Thoracic aorta (tissue), 2 donors: ENCODE results near the gene LNPEP. TPM values are rescaled to one million over a fixed set of nuclear protein-coding genes. Genes with fewer than 3 reads are reported as not detected.

ENCODE experiments used
- ATAC-seq: fragments of 150-250 bp; one replicate; pipeline ENCODE4 v1.8.0; 2017; ENCODE audit warnings: low read depth; ENCODE audit not compliant: insufficient number of reproducible peaks, low FRiP score
- DNase-seq: peaks from one replicate; pipeline ENCODE4 v3.0.0-alpha.2; 2020; ENCODE audit warnings: low spot score
- H3K27ac ChIP-seq, 2 donors: fragments of 200-600 bp; sonication (generic); 1 replicate in 1 of 2; 2 replicates in 1 of 2; pipeline ENCODE4 v1.5.1; 2016; ENCODE audit warnings: mild to moderate bottlenecking in 2 of 2, moderate library complexity in 2 of 2
- H3K27me3 ChIP-seq: fragments of 200-600 bp; sonication (generic); replicated peaks from 2 replicates; pipeline ENCODE4 v1.6.0; 2016; ENCODE audit warnings: mild to moderate bottlenecking; ENCODE audit not compliant: insufficient read depth
- H3K36me3 ChIP-seq: fragments of 200-600 bp; sonication (generic); one replicate; pipeline ENCODE4 v1.5.1; 2016
- H3K4me1 ChIP-seq, 2 donors: fragments of 200-600 bp; sonication (generic); 1 replicate in 1 of 2; 2 replicates in 1 of 2; pipeline versions ENCODE4 v1.5.1 to v1.6.0; 2016; ENCODE audit warnings: low read depth in 2 of 2, mild to moderate bottlenecking in 1 of 2; ENCODE audit not compliant: control insufficient read depth in 1 of 2
- H3K4me3 ChIP-seq: fragments of 200-600 bp; sonication (generic); 2 replicates; pipeline ENCODE4 v1.5.1; 2016; ENCODE audit warnings: mild to moderate bottlenecking
- H3K9me3 ChIP-seq: fragments of 200-600 bp; sonication (generic); 2 replicates; pipeline ENCODE4 v1.5.1; 2016
- total RNA-seq, 2 donors: library from RNA; depleted of rRNA; stranded (reverse); fragments of >200 nt; gene quantifications; one replicate each; pipeline versions ENCODE4 v1.1.0 to v1.2.3, GENCODE V29; 2016
- TF ChIP-seq, protein P1 (sequence below): fragments of 200-600 bp; sonication (generic); IDR thresholded peaks from one replicate; pipeline ENCODE4 v1.5.1; 2019; ENCODE audit warnings: antibody characterized with exemption

The LNPEP gene
- total RNA-seq, 2 donors from 2014 or later, result 55.0 to 74.6 TPM

DNA sequence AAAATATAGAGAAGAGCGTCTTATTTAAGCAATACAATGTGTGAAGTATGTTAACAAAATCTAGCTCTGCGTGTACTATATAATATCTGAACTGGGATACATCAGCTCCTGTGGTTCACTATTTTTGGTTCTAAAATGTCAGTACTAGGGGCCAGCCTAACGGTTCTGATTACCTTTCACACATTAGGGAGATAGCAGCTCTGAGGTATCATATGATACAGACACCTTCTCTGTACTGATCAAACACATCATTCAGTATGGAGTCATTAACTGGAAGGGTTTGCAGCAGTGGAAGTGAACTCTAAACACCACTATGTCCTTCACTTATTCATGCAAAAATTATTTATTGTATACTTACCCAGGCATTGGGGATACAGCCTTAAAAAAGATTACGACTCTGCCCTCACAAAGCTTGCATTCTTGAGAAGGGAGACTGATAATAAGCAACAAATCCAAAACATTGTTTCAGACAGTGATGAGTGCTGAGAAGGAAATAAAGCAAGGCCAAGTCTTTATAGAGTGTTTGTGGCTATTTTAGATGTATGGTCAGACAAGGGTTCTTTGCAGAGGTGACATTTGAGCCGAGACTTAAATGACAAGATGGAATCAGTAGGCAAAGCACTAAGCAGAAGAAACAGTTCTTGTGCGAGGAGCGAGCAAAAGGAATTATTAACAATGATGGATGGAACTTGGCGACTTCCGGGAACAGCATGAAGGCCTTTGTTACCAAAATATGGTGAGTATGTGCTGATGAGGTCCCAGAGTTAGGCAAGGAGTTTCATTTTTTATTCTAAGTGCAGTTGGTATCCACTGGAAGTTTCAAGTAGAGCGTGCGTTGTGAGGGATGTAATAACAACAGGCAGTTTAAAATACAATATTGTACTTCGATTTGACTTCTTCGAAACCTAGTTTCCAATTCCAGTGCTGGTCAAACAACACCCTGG, 1.8 kb upstream of the LNPEP start:
- TF ChIP-seq, protein P1, sequence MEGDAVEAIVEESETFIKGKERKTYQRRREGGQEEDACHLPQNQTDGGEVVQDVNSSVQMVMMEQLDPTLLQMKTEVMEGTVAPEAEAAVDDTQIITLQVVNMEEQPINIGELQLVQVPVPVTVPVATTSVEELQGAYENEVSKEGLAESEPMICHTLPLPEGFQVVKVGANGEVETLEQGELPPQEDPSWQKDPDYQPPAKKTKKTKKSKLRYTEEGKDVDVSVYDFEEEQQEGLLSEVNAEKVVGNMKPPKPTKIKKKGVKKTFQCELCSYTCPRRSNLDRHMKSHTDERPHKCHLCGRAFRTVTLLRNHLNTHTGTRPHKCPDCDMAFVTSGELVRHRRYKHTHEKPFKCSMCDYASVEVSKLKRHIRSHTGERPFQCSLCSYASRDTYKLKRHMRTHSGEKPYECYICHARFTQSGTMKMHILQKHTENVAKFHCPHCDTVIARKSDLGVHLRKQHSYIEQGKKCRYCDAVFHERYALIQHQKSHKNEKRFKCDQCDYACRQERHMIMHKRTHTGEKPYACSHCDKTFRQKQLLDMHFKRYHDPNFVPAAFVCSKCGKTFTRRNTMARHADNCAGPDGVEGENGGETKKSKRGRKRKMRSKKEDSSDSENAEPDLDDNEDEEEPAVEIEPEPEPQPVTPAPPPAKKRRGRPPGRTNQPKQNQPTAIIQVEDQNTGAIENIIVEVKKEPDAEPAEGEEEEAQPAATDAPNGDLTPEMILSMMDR, result no peak
- Histone ChIP-seq H3K4me3 (peak overlapping the region; percentile 88), H3K36me3 (no peaks in the 10 kb centered on the region), H3K27me3 (no peaks in the 10 kb centered on the region), H3K9me3 (no peaks in the 10 kb centered on the region), H3K4me1 (peaks cover 18 to 41% of the 10 kb centered on the region in 2 donors), H3K27ac (peak overlapping the region; percentile 95)
- DNase-seq (no peak), ATAC-seq (no peak)

DNA sequence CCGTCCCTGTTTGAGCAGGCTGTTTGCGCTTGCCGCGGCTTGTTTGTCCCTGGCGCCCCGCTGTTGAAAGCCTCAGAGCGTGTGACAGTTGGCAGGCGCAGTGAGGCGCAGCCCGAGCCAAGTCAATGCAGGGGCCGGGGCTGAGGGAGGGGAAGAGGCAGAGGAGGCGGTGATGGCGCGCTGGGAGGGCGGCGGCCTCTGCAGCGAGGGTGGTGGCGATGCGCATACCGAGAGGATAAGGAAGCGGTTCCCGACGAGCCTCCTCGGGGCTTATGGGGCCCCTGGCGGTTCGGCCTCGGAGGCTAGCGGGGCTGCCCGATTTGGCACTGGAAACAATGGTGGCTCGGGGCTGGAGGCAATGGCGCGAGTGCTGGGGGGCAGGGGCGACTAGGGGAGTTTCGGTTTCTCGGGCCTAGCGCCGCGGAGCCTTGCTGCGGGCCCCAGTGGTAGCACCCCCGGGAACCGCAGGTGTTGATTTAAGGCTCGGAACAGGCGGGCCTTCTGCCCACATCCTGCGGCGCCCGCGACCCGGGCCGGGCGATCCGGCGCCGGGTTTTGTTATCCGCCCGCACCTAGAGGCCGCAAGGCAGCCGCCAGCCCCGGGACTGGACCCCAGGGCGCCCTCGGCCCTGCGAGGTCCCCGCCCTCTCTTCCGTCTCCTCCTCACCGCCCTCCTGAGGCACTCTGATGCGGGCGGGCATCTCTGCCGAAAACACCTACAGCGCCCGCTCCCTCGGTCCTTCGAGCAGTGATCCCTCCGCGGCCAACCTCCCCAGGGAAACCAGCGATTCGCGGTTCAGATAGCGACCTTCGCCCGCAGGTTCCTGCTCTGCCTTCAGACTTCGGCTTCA, 947 bp upstream of the LNPEP start:
- Histone ChIP-seq H3K27me3 (no peaks in the 10 kb centered on the region), H3K9me3 (no peaks in the 10 kb centered on the region), H3K36me3 (no peaks in the 10 kb centered on the region), H3K4me1 (peaks cover 18 to 49% of the 10 kb centered on the region in 2 donors), H3K4me3 (peak overlapping the region; percentile 88), H3K27ac (peak overlapping the region; percentile 95)
- TF ChIP-seq, protein P1, result peak; percentile 29
- ATAC-seq, result peak; percentile 87
- DNase-seq, result peak; percentile 57

DNA sequence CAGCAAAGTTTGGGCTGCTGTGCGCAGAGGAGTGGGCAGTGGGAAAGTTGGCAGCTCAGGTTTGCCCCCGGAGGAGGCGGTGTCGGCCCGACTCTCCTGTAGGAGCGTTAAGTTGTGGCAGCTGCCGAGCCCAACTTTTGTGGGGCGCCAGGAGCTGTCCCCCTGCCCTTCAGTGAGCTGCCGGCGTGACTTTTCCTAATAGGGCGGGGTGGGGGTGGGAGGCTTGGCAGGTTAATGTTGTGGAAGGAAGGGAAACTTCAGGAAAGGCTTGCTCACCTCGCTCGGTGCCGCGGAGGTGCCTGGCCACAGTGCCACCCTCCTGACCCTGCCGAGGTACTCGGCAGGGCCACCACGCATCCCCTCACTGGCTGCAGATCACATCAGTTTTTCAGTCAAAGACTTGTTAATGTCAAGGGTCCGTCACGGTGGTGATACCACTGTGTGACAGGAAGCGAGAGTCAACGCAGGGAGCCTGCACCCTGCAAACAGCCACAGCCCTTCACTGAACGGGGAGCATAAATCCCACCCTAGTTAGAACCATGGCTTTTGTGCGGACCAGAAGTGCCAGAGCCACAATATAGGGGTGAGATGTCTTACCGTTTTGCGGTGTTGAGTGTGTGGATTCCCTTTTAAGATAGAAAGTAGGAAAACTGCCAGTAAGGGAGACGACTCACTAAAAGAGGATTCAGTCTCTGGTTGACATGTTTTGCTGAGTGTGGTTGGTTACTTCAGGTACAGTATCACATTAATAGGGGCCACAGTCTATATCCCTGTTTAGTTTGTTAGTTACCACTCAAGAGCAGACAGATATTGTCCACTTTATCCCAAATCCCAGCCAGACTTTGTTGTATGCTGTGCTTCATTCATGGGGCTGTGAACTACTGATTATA, 796 bp downstream of the LNPEP start:
- ATAC-seq, result no peak

DNA sequence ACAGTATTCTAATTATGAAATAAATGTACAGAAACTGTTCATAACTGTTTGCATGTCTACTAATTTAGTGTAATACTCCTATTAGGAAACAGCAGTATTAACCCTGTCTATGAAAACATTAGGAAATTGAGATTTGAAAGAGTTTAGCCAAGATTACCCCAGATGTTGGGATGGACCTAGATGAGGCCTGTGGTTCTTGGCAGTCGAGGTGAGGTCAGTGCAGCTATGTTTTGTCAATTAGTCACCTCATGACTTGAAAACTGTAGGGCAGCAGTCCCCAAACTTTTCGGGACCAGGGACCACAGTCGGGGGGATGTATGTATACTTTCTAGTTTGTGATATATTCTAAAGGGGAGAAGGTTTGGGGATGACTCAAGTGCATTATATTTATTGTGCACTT, 4.7 kb downstream of the LNPEP start:
- Histone ChIP-seq H3K9me3 (no peaks in the 10 kb centered on the region), H3K4me1 (peaks cover 8 to 34% of the 10 kb centered on the region in 2 donors), H3K4me3 (no peak overlapping the region), H3K27ac (no peak overlapping the region), H3K36me3 (no peaks in the 10 kb centered on the region), H3K27me3 (no peaks in the 10 kb centered on the region)
- TF ChIP-seq, protein P1, result no peak
- DNase-seq, result no peak
- ATAC-seq, result no peak

More for the DNA sequence above, 796 bp downstream of the LNPEP start:
- Histone ChIP-seq H3K4me1 (peaks cover 20 to 49% of the 10 kb centered on the region in 2 donors), H3K9me3 (no peaks in the 10 kb centered on the region), H3K27me3 (no peaks in the 10 kb centered on the region), H3K4me3 (peak overlapping the region; percentile 88), H3K27ac (peak overlapping the region; percentile 95), H3K36me3 (no peaks in the 10 kb centered on the region)
- TF ChIP-seq, protein P1, result no peak
- DNase-seq, result no peak
